ENCODE measurements around the gene FAAP20.

FAAP20 gene

DNA sequence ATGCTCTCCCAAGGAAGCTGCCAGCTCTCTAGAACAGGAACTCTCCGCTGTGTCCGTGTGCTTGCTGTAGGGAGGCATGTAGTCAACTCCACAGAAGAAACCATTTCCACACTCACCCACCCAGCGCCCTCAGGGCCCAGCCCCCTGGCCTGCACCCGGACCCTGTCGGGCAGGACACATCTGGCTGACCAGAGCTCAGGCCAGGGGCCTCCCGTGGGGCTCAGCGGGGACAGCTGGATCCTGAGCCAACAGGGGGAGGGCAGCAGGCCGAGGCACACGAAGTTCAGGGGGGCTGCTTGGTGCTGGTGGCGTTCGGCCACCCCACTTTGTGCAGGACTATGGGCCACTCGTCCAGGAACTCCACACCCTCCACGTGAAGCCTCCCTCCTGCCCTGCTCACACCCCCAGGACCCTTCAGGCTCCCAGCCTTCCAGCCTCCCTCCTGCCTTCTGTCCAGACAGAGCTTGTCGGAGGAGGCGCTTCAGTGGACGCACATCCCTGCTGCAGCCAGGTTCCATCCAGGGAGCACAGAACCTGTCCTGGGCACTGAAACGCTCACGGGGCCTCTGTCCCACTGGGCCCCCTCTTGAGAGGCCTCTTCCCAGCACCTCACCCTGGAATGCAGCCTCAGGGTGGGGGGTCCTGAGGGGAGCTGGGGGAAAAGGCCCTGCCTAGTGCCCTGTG lies 15.0 kb upstream of the FAAP20 start:
- no peak for DNase-seq

DNA sequence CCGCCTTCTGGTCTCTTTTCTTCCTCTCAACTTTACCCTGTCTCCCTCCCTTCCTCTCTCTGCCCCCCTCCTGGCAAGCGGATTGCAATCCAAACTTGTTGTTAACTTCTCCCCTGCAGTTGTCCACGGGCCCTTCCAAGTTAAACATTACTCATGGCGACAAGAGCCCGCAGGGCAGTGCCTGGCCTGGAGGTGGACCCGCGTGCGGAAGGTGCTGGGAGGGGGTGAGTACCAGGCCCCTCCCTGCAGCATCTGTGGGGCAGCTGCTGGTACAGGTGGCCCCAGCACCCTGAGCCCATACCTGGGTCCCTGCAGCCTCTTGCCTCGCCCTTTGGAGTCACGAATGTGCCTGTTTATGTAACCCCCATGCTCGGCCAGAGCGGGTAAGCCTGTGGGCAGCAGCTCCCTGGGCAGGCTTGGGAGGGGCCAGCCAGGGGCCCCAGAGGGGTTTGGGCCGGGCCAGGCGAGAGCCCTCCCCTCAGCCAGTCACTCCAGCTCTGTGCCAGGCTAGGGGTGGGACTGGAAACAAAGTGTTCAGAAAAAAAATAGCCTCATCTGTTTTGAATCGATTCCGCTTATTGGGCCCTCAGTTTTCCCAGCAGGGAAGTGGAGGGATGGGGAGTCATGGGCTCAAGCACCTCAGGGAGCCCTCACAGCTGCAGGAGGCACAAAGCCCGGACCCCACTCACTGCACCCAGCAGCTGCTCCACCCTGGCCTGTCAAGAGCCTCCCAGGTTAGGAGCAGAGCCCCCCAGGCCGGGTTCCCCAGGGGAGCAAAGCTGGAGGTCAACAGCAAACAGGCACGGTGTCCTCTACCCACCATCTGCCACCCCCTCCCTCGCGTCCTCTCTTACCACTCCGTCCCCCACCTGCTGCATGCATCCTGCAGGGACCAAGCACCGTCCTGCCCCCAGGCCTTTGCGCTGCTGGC lies 14.0 kb upstream of the FAAP20 start:
- no peak for DNase-seq

DNA sequence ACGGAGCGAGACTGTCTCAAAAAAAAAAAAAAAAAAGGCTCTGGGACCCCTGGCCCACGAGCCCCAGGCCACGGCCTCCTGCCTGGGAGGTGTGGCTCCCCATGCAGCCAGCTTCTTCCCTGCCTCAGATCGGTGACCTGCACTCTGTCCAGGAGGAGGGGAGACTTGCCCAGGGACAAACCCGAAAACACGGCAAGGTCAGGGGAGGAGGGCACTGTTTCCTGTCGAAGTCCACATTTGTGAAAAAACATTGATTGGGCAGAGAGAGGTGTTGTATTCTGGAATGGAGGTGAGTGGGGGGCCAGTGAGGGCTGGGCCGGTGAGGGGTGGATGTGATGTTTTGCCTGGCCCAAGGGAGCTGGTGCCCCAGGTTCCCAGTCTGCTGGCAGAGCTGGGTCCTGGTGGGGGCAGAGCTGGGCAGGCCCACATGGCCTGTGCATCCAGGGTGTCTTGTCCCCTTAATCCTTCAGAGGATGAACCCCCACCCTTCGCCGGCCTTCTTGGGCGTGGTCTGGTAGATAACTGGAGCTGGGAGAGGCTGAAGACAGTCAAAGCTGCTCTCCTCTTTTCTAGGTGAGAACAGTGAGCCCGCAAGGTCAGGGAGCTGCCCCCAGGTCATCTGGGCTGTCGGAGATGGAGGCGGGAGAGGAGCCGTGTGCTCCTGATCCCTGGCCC lies 12.4 kb upstream of the FAAP20 start:
- no peak for DNase-seq

DNA sequence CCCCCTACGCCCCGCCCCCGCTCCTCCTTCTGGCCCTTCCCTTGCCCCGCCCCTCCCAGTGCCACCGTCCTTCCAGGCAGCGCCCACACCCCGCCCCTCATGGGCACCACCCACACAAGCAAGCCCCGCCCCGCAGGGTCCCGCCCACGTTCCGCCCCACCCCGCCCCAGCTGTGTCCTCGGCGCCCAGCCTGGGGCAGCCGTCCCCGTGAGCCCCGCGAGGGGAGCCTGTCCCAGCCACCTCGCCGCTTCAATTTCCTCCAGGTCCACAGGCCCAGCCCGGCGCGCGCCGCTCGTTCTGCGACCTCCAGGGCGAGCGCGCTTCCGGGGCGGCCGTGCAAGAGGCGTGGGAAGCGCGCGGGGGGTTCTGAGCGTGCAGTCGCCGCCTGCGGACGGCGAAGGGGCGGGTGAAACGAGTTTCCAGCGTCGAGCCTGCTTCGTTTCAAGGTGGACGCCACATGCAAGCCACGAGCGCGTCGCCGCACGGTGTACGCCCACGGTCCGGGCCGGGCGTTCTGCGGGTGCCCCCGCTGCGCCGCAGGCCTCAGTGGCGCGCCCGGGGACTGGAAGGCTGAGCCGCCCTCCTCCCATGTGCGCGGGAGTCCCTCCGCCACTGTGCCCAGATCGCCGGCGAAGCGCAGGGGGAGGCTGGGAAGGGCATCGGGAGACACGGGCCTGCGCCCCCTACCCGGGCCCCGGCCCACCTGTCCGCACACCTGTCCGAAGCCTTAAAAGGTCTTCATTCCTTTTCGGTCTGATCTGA lies 10.8 kb upstream of the FAAP20 start:
- no peak for DNase-seq

DNA sequence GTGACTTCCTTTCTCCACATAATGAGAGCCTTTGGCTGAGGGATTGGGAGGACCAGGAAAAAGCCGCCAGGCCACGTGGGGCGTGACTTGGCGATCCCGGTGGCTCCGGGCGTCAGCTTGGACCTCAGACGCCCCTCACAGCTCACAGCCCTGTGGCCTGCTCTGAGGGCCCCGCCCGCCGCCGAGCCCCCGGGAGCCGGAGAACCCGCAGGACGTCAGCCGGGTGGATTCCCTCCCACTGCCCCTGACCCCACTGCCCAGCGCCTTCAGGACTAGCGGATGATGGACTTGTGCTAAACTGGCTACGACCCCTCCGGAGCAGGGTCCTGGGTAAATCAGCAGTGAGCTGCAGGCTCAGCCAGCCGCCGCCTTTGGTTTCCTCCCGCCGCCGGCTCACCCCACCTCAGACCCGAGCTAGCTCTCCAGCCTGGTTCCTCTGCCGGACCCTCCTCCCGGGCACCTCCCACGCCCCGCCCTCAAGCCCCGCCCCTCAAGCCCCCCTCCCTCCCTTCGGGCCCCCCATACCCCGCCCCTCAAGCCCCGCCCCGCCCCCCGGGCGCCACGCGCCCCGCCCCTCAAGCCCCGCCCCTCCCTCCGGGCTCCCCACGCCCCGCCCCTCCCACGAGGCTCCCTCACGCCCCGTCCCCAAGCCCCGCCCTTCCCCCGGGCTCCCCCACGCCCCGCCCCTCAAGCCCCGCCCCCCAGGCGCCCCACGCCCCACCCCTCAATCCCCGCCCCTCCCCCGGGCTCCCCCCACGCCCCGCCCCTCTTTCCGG lies 10.0 kb upstream of the FAAP20 start:
- DNase-seq: no peak

DNA sequence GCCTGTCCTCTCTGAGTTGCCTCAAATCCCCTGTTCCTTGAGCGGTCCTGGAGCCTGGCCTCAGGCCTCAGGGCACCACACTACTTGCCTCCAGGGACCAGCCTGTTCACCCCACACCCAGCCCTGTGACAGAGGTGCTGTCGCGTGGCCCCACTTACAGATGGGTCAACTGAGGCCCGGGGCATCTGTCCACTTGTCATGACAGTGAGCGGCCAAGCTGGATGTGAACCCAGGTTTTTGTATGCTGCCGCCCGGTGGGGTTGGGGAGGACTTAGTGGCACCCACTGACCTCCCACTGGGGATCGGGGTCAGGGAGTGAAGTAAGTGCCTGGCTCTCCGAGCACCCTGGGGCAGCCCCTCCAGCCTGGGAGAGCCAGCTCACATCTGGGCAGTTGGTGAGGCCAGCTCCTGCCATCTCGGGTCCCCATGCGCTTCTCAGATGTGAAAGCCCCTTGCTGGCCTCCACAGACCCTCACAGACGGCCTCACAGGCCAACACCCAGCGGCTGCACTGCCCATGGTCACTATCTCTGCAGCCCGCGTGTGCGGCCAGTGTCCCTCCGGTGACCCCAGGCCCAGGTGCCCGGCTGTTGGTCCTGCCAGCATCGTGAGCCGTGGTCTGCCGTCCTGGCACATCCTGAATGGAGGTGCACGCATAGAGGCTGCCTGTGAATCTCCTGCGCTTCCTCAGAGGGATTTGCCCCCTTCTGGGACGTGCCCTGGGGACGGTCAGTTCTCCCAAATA lies 9.3 kb upstream of the FAAP20 start:
- no peak for DNase-seq

DNA sequence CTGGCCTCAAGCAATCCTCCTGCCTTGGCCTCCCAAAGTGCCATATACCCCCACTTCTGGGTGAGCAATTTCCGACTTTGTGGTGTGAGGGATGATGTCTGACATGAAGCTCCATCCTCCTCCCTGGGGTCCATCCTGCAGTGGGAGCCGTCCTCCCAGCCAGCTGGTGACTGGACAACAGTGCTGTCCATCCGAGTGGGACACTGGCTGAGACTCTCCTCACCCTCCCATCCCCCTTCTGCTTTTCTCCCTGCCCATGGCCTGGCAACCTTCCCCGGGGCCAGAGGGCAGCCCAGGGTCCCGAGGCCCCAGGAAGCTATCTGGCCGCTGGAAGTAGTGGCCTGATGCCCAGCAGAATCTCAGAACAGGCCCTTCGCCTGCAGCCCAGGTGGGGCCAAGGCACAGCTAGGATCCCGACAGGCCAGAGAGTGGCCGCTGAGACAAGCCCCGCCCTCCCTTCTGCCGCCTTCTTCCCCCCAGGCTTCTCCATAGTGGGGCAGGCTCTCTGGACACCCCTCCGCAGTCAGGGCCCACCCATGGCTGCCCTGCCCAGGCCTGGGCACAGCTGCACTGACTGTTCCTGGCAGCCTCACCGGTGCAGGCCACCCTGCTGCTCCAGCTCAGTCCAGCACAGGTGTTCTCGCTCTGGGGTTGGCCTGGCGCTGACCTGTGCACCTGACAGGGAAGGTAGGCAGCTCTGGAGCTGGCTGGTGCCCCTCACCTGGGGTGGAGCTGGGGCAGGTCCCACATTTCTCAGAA lies 8.4 kb upstream of the FAAP20 start:
- DNase-seq: no peak

DNA sequence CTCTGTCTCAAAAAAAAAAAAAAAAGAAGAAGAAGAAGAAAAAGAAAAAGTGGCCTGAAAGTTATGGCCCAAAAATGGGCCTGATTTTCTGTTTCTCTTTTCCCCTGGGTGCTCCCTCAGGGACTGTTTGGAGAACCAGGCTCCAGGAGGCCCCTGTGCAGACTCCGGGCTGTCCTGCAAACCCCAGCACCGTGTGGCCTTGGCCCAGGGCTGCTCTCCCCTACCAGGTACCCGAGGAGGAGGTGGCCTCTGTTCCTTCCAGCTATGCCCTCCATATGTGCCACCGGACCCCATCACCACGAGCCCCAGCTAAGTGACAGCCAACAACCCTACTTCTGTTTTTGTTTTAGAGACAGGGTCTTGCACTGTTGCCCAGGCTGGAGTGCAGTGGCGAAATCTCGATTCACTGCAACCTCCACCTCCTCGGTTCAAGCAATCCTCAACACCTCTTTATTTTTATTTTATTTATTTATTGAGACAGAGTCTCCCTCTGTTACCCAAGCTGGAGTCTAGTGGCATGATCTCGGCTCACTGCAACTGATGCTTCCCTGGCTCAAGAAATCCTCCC lies 7.5 kb upstream of the FAAP20 start:
- no peak for DNase-seq

DNA sequence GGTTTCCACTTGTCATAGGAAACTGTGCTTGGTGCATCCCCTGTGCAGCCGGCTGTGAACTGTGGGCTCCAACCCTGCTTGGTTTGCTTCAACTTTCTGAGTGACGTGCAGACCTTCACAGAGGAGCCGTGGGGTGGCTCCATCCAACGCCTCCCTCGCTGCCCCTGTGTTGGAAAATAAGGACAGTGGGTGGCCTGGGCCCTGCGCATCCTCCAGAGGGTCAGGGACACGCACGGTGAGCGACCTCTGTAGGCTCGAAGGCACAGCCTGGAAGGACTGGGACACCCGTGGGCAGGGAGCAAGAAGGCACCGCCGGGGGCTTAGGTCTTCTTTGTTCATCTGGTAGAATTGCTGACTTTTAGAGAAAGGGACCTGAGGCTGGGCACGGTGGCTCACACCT lies 6.5 kb upstream of the FAAP20 start:
- DNase-seq: no peak

DNA sequence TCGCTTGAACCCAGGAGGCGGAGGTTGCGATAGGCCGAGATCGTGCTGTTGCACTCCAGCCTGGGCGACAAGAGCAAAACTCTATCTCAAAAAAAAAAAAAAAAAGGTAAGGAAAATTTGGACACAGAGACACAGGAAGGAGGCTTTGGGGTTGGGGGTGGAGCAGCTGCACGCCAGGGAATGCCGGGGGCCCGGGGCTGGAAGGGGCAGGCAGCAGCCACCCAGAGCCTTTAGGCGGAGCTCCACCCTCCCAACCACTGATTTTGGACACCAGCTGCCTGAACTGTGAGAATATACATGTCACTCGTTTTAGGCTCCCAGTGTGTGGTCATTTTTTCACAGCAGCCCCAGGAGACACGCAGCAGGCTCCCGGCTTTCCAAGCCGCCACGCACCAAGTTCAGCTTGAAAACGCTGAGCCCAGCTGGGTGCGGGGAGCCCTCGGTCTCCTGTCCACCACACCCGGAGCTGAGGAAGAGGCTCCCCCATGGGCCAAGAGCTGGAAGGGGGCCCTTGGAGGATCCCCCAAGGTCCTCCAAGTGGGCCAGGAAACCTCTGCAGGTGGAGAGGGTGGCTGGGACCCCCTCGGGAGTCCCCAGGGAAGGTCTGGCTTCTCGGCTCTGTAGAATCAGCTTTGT lies 5.9 kb upstream of the FAAP20 start:
- DNase-seq: no peak

DNA sequence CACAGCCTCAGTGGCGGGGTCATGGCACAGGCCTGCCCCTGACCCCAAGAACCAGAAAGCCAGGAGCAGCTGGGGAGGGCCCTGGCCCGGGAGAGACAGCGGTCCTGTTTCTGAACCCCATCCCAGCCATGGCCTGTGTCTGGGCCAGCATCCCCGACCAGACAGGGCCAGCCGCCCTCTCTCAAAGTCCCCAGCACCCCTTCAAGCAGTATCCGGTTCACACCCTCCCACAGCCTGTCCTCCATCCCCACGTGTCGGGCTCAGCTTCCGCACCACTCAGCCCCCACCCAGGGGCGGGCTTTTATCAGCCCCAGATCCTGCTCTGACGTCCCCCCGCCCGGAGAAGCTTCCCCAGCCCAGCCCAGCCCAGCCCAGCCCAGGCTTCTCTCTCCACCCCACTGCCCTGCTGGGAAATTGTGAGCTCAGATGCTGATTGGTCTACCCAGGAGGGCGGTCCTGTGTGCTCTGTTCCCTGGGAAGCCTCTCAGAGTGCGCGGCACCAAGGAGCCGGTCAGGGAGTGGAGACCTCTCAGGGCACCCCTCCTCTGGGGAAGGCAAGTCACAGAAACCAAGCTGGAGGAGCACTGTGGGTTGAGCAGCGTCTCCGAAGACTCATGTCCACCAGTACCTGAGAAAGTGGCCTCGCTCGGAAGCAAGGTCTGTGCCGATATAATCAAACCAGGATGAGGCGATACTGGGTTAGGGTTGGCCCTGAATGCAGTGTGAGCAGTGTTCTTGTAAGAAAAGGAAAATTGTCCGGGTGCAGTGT lies 4.7 kb upstream of the FAAP20 start:
- DNase-seq: no peak

DNA sequence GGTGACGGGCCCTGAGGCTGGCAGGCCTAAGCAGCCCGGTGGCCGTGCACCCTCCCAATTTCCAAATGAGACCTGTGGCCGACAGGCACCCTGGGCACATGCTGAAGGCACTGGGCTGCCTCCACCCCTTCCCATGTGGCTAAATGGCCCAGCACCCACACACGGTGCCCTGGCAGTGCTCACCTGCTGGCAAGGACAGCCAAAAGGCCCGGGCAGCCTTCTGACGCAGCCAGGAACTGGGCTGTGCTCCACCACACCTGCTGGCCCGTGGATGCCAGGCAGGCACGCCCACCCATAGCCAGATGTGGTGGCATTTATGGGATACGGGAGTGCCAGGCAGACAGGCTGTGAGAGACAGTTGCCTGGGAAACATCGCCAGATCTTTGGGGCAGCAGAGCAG lies 4.0 kb upstream of the FAAP20 start:
- no peak for DNase-seq

DNA sequence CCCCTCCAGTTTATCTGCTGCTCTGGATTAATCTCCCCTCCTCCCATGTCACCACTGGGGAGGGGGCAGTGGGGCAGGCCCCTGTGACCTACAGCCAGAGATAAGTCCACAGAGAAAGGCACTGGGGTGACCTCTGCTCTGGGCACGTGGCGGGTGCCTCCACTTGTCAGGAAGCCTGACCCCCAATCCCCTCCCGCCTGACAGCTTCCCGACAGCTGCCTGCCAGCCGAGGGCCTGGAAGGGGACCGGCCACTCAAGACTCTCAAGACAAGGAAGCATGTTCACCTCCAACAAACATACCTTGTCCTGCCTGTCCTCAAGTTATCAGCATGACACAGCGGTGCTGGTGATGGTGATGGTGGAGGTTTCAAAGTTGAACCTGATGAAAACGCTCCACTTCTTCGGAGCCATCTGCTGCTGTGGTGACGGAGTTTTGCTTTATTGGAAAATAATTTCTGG lies 3.2 kb upstream of the FAAP20 start:
- no peak for DNase-seq

DNA sequence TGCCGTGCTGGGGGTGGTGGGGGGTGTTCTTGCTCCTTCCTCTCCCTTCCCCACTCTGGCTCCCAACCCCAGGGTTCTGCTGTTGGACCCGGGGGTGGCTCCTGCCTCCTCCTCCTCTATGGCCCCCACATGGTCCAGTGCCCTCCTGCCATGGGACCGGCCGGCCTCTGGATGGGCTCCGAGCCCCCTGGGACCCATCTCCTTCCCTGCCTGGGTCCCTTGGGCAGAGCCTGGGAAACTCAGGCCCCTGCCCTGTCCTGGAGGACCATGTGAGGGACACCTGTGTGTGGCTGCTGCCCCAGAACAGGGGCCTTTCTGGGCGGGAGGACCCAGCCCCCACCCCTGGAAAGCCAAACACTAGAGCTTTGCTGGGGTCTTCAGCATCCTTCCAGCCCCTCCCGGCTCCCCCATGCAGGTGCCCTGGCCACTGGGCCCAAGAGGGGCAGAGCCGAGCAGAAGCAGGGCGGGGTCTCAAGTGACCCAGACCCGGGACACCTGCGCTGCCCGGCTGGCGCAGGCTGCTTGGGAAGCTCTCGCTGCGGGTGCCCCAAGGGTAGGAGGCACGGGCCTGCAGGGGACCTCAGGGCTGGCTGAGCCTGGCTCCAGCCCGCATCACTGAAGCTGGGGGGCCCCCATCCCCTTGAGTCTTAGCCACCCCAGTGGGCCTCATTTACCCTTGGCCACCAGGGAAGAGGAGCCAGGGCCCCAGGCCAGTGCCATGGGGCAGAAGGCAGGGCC lies 2.5 kb upstream of the FAAP20 start:
- no peak for DNase-seq

DNA sequence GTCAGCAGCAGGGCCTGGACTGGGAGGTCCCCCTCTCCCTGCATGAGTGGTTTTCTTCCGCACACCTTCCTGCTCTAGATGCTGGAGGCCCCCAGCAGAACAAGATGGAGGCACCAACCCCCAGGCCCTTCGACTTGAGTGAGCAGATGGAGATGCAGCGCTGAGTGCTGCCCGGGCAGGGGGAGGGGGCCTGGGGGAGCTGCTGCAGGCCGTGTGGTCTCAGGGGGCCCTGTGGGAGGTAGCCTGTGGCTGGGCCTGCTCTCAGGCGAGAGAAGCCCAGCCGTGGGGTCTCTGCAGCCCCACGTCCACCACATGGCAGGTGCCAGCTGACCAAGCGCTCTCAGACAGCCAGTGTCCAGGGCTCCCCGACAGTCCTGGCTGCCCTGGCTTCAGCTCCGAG lies 1.2 kb upstream of the FAAP20 start:
- DNase-seq: no peak

DNA sequence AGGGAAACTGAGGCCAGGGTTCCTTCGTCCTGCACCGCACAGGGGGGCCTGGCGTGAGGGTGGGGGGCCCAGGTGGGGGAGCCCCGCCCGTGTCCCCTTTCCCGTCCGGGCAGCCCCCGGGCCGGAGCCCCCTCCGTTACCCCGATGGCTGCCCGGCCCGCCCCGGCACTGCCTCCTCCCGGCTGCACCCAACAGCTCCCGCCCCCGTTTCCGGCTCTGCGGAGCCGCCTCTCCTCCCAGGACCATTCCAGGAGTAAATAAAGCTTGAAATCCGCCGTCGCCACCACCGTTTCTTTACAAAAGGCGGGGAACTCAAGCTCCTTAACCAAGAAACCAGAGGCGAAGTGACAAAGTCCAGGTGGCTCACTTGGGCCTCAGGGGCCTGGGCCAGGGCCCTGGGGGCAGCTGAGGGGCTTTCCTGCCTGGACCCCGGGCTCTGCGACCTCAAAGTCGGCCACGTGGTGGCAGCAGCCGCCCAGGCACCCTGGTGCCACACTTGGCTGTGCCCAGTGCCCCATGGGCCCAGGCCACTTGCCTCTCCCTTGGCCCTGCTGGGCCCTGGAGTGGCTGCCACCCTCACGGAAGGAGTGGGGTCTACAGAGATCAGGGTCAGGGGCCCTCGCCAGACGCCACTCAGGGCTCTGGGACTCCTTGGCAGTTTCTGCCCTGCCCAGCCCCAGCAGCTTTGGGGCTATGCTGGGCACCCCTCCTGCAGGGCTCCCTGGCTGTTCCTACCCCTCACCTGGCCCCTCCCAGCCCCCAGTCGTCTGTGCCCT lies 514 bp upstream of the FAAP20 start:
- DNase-seq: no peak

DNA sequence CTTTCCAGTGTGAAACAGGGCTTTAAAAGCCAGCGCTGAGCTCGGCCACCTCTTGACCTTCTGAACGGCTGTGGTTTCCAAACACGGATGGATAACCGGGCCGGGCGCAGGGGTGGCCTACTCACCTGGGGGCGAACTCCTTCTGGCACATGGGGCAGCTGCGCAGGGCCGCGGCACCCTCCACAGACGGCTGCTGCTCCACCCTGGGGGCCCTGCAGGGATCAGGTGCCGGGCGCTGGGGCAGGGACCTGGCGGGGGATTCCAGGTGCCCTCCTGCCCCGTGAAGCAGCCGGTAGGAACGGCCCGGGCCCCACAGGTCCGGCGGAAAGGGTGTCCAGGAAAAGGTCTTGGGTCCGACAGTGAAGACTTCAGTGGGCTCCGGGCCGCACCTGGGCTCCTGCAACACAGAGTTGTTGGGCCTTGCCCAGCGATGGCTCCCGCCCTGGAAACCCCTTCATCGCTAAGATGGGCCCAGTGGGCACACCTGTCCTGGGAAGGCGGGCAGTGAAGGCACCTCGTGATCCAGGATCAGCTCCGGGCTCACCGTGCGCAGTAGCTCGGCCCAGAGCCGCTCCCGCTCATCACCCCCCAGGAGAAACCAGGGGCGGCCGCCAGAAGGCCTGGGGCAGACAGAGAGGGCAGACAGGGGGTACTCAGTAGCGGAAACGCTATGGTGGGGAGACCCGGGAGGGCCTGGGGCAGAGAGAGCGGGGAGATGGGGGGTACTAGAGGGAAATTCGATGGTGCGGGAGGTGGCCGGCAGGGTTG lies 874 bp downstream of the FAAP20 start:
- no peak for DNase-seq
